Measurements from ENCODE around the gene ITGA2.

The ITGA2 gene

DNA sequence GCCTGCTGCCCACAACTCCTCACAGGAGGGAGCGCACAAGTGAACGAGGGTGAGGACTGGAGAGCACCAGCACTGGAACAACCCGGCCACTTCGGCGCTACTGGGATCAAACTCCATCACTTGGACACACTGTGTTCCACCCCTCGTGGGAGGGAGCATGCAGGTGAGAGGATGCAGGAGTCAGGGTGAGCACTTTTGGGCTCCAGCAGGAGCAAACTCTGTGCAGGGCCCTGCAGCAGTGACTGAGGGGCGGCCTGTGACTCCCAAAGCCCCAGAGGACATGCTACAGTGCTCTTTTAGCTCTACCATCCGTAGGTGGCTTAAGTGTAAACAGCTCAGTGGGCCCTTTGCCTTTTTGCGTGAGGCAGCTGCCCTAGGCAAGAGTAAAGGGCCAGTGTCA lies 124.8 kb downstream of the ITGA2 start:
- FAIRE-seq: no peak
- TF ChIP-seq PAX5 (IDR thresholded peaks at IDR 0.05; ENCODE audit: insufficient read depth, low read length, severe bottlenecking) (no peak), POLR2AphosphoS5 (IDR thresholded peaks at IDR 0.05; ENCODE audit: low read depth, low read length) (no peak), POU2F2 (IDR thresholded peaks at IDR 0.05; ENCODE audit: low read depth, low read length) (no peak)
- DNase-seq (ENCODE audit: insufficient read length, low spot score): no peak

DNA sequence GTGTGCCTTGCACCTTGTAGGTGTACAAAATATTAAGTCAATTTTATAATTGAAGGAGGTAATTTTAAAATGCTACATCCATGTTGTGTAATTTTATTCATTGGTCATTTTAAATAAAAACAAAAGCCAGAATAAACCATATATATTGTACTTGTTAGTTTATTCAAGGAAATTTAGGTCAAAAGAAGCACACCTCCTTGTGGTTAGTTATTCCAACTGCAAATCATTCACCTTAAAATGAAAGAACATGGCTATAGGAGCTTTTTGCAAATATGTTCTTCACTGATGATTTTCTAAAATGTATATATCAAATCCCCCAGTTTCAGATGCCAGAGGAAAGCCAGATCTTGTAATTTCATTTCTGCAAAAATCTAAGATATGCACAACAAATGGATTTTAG lies 125.8 kb downstream of the ITGA2 start:
- no peak for DNase-seq (ENCODE audit: insufficient read length, low spot score)
- TF ChIP-seq PAX5 (IDR thresholded peaks at IDR 0.05; ENCODE audit: insufficient read depth, low read length, severe bottlenecking) (no peak), POLR2AphosphoS5 (IDR thresholded peaks at IDR 0.05; ENCODE audit: low read depth, low read length) (no peak), POLR2A (IDR thresholded peaks at IDR 0.05; ENCODE audit: low read depth, low read length) (no peak), POU2F2 (IDR thresholded peaks at IDR 0.05; ENCODE audit: low read depth, low read length) (no peak), SPI1 (IDR thresholded peaks at IDR 0.05; ENCODE audit: low read depth, low read length) (no peak), TAF1 (IDR thresholded peaks at IDR 0.05; ENCODE audit: low read depth, low read length) (no peak)
- no peak for FAIRE-seq

- FAIRE-seq (no peak), DNase-seq (ENCODE audit: insufficient read length, low spot score) (no peak)
- TF ChIP-seq POLR2A (IDR thresholded peaks at IDR 0.05; ENCODE audit: low read depth, low read length): no peak
- TF ChIP-seq POLR2AphosphoS5 (IDR thresholded peaks at IDR 0.05; ENCODE audit: low read depth, low read length): no peak
- TF ChIP-seq TAF1 (IDR thresholded peaks at IDR 0.05; ENCODE audit: low read depth, low read length): no peak
- TF ChIP-seq POU2F2 (IDR thresholded peaks at IDR 0.05; ENCODE audit: low read depth, low read length): no peak
- no peak for TF ChIP-seq SPI1 (IDR thresholded peaks at IDR 0.05; ENCODE audit: low read depth, low read length)
- no peak for TF ChIP-seq PAX5 (IDR thresholded peaks at IDR 0.05; ENCODE audit: insufficient read depth, low read length, severe bottlenecking)
Observed at GRCh38 chr5:53116597-53116996, 127.4 kb downstream of the ITGA2 start.

GRCh38 chr5:53118879-53119278 lies 129.7 kb downstream of the ITGA2 start:
- FAIRE-seq (no peak), DNase-seq (ENCODE audit: insufficient read length, low spot score) (no peak)
- TF ChIP-seq POU2F2 (IDR thresholded peaks at IDR 0.05; ENCODE audit: low read depth, low read length): no peak
- TF ChIP-seq POLR2AphosphoS5 (IDR thresholded peaks at IDR 0.05; ENCODE audit: low read depth, low read length): no peak
- TF ChIP-seq SPI1 (IDR thresholded peaks at IDR 0.05; ENCODE audit: low read depth, low read length): no peak
- TF ChIP-seq PAX5 (IDR thresholded peaks at IDR 0.05; ENCODE audit: insufficient read depth, low read length, severe bottlenecking): no peak
- TF ChIP-seq TAF1 (IDR thresholded peaks at IDR 0.05; ENCODE audit: low read depth, low read length): no peak
- TF ChIP-seq POLR2A (IDR thresholded peaks at IDR 0.05; ENCODE audit: low read depth, low read length): no peak

GRCh38 chr5:53120165-53120564 lies 131.0 kb downstream of the ITGA2 start:
- DNase-seq (ENCODE audit: insufficient read length, low spot score) (no peak), FAIRE-seq (no peak)
- TF ChIP-seq PAX5 (IDR thresholded peaks at IDR 0.05; ENCODE audit: insufficient read depth, low read length, severe bottlenecking) (no peak), POLR2AphosphoS5 (IDR thresholded peaks at IDR 0.05; ENCODE audit: low read depth, low read length) (no peak), TAF1 (IDR thresholded peaks at IDR 0.05; ENCODE audit: low read depth, low read length) (no peak), SPI1 (IDR thresholded peaks at IDR 0.05; ENCODE audit: low read depth, low read length) (no peak), POU2F2 (IDR thresholded peaks at IDR 0.05; ENCODE audit: low read depth, low read length) (no peak), POLR2A (IDR thresholded peaks at IDR 0.05; ENCODE audit: low read depth, low read length) (no peak)

DNA sequence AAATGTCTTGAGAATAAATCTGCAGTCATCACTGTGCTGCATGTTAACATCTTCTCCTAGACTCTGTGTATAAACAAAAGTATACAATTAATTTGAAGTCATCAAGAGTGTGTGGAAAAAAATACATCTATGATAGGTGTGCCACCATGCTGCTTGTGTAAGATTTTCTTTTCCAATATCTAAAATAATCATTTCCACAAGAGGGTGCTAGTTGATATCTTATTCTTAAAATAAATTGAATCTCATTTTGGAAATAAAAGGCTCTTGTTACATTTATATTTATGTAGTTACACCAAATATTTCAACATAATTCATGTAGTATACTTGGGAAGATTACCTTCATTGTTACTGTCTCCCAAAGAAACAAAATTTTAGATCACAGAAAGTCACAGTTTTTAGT lies 134.6 kb downstream of the ITGA2 start:
- DNase-seq (ENCODE audit: insufficient read length, low spot score) (no peak), FAIRE-seq (no peak)
- TF ChIP-seq SPI1 (IDR thresholded peaks at IDR 0.05; ENCODE audit: low read depth, low read length): no peak
- no peak for TF ChIP-seq POLR2AphosphoS5 (IDR thresholded peaks at IDR 0.05; ENCODE audit: low read depth, low read length)
- no peak for TF ChIP-seq PAX5 (IDR thresholded peaks at IDR 0.05; ENCODE audit: insufficient read depth, low read length, severe bottlenecking)
- TF ChIP-seq POU2F2 (IDR thresholded peaks at IDR 0.05; ENCODE audit: low read depth, low read length): no peak
- no peak for TF ChIP-seq POLR2A (IDR thresholded peaks at IDR 0.05; ENCODE audit: low read depth, low read length)
- no peak for TF ChIP-seq TAF1 (IDR thresholded peaks at IDR 0.05; ENCODE audit: low read depth, low read length)

DNA sequence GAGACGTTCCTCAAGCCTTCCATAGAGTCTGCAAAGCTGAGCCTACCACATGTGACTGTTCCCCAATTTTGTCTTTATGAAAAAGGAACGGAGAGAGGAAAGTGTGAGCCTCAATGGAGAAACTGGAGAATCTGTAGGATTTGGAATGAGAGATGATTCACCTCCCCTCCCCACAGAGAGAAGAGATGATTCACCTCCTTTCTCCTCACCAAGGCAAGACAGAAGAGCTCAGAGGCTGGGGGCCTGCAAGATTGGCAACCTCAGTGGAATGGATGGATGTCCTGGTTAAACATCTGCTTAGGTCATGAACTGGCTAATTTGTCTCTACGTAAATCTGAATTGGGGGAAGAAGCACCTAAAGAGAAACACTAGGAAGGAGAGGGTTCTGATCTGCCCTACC lies 137.4 kb downstream of the ITGA2 start:
- no peak for FAIRE-seq
- TF ChIP-seq TAF1 (IDR thresholded peaks at IDR 0.05; ENCODE audit: low read depth, low read length): no peak
- TF ChIP-seq SPI1 (IDR thresholded peaks at IDR 0.05; ENCODE audit: low read depth, low read length): no peak
- no peak for TF ChIP-seq POU2F2 (IDR thresholded peaks at IDR 0.05; ENCODE audit: low read depth, low read length)
- TF ChIP-seq POLR2AphosphoS5 (IDR thresholded peaks at IDR 0.05; ENCODE audit: low read depth, low read length): no peak
- no peak for TF ChIP-seq PAX5 (IDR thresholded peaks at IDR 0.05; ENCODE audit: insufficient read depth, low read length, severe bottlenecking)
- TF ChIP-seq POLR2A (IDR thresholded peaks at IDR 0.05; ENCODE audit: low read depth, low read length): no peak
- no peak for DNase-seq (ENCODE audit: insufficient read length, low spot score)

- FAIRE-seq (no peak), DNase-seq (ENCODE audit: insufficient read length, low spot score) (no peak)
- TF ChIP-seq POLR2AphosphoS5 (IDR thresholded peaks at IDR 0.05; ENCODE audit: low read depth, low read length): no peak
- TF ChIP-seq SPI1 (IDR thresholded peaks at IDR 0.05; ENCODE audit: low read depth, low read length): no peak
- no peak for TF ChIP-seq TAF1 (IDR thresholded peaks at IDR 0.05; ENCODE audit: low read depth, low read length)
- TF ChIP-seq POLR2A (IDR thresholded peaks at IDR 0.05; ENCODE audit: low read depth, low read length): no peak
- no peak for TF ChIP-seq PAX5 (IDR thresholded peaks at IDR 0.05; ENCODE audit: insufficient read depth, low read length, severe bottlenecking)
Observed at GRCh38 chr5:53127107-53127506, 138.0 kb downstream of the ITGA2 start.

DNA sequence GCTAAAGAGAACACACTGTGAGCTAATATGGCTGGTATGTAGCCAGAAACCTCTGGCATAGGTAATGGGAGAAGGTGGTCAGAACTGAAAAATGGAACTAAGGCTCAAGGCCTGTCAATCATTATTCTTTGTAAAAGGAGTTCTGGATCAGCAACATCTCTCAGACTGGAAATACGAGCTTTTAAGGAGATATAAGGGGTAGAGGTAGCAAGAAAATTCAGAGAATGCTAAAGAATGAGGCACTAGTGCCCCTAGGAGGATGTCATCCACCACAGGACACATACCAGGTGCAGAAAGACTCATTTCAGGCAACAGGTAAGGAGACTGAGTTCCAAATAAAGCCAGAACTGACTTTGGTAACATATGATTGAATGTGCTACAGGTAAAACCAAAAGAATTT lies 139.3 kb downstream of the ITGA2 start:
- FAIRE-seq (no peak), DNase-seq (ENCODE audit: insufficient read length, low spot score) (no peak)
- no peak for TF ChIP-seq TAF1 (IDR thresholded peaks at IDR 0.05; ENCODE audit: low read depth, low read length)
- TF ChIP-seq PAX5 (IDR thresholded peaks at IDR 0.05; ENCODE audit: insufficient read depth, low read length, severe bottlenecking): no peak
- TF ChIP-seq POLR2AphosphoS5 (IDR thresholded peaks at IDR 0.05; ENCODE audit: low read depth, low read length): no peak
- no peak for TF ChIP-seq POU2F2 (IDR thresholded peaks at IDR 0.05; ENCODE audit: low read depth, low read length)

DNA sequence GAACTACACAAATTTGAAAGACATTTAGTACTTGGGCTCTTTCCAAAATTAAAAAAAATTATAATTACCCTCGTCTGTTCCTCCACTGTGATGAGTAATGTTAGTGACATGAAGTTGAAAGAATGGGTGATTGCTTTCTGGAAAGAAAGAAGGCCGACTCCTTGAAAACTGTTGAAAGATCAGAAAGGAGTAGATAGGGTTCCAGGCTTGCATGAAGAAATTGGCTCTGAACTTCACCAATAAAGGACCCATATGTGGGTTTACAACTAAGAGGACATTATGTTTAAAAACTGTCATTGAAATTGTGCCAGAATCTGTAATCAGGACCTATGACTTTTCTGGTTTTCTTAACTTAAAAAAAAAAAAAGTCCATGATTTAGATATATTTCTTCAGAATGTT lies 141.1 kb downstream of the ITGA2 start:
- DNase-seq (ENCODE audit: insufficient read length, low spot score): no peak
- no peak for FAIRE-seq
- TF ChIP-seq PAX5 (IDR thresholded peaks at IDR 0.05; ENCODE audit: insufficient read depth, low read length, severe bottlenecking) (no peak), SPI1 (IDR thresholded peaks at IDR 0.05; ENCODE audit: low read depth, low read length) (no peak), POLR2A (IDR thresholded peaks at IDR 0.05; ENCODE audit: low read depth, low read length) (no peak), TAF1 (IDR thresholded peaks at IDR 0.05; ENCODE audit: low read depth, low read length) (no peak), POU2F2 (IDR thresholded peaks at IDR 0.05; ENCODE audit: low read depth, low read length) (no peak), POLR2AphosphoS5 (IDR thresholded peaks at IDR 0.05; ENCODE audit: low read depth, low read length) (no peak)

Data from GM12891 (cell line).